ENCODE results near the gene ADAM22.

The ADAM22 gene

DNA sequence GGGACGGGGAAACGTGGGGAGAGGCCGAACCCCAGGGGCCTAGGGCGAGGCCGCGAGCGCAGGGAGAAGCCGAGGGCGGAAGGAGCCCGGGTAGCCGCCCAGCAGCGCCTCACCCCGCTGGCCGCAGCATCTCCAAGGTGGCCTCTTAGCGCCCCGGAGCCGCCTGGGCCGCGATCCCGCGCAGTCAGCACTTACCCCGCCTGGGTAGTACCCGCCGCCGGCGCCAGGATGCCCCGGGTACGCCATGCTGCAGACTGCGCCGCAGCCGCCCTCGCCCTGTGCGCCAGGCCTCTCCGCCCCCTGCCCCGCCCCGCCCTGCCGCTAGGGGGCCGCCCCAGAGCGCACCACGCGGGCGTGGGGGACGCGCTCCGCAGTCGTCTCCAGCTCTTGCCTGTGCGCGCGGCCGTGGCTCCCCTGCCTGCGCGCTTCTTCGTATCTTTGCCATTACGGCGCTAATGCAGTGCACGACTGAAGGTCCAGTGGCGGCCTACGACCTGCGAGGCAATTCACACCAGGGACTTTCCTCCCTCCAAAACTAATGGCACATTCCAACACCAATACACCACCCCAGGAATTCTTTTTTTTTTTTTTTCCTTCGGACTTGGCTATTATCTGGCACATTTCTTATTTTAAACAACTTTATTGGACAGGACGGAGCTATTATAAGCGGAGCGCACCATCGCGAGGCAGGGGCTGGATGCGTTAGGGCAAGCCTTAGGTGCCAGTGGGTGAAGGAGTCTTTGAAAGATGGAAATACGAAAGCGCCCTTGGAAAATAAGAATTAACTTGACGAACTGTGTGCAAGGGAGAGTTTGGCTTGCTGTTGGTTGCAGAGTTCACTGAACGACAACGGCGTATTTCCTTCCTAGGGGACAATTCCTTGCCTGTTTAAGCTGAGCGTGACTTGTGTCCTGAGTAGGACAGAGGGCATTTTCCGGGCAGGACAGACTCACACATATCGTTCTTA, 286.0 kb downstream of the ADAM22 start, which contains the start of gene SRI:
Gene SRI, minus strand, starts transcription at position 258 of the 967 bp plus-strand sequence. Its CDS starts 12 bp downstream, at position 246.
- DNase-seq: peak; percentile 66

DNA sequence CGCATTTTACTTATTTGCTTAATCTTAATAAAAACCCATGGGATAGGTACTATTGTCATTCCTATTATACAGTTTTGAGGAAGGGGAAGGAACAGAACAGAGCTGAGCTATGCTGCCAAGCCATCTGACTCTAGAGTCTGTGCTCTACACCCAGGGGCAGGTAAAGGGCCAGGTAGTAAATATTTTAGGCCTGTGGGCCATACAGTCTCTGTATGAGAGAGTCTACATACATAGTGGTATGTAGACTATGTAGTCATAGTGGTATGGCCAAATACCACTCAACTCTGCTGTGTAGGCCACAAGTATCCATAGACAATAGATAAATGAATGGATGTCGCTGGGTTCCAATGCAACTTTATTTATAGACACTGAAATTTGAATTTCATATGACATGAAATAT, 289.2 kb downstream of the ADAM22 start:
- no peak for DNase-seq

DNA sequence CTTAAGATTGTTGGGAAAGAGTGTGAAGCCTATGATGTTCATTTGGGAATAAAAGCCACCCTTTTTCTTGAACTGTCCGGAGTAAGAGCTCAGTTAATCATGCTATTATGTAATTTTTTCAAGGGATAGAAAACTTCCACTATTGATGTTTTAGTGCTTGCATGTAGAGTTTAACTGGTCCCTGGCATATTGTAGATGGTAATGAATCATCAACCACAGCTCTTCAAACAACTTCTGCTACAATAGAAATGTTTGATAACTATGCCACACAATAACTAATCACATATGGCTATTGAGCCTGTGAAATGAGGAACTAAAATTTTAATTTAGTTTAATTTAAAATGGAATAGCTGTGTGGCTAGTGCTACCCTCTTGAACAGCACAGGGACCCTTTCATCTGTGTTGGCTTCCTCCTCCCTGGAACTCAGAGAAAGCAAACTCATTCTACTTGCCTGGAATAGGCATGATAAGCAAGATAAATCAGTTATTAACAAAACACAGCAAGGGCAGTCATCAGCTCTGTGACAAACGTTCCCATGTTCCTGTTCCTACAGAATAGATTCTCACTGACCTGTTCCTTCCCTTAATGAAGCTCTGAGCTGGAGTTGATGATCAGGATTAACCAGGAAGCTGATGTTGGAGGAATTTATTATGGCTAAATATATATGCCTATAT, 290.7 kb downstream of the ADAM22 start:
- no peak for DNase-seq

DNA sequence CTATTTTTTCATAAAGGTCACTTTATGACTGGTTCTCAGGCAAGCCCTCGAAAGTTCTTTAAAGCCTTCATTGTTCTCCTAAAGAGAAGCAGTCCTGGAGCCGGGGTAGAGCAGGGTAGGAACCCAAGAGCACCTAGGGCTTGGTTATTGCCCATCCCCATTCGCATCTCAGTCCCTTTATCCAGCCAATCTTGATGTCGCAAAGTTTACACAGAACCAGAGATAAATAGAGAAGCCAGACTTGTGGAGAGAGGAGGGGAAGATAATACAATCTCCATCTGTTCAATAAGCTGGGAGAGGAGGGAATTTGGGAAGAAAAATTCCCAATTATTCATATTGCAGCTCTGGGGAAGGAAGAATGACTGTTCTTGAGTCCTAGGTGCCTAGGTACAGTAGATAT, 292.1 kb downstream of the ADAM22 start:
- no peak for DNase-seq

DNA sequence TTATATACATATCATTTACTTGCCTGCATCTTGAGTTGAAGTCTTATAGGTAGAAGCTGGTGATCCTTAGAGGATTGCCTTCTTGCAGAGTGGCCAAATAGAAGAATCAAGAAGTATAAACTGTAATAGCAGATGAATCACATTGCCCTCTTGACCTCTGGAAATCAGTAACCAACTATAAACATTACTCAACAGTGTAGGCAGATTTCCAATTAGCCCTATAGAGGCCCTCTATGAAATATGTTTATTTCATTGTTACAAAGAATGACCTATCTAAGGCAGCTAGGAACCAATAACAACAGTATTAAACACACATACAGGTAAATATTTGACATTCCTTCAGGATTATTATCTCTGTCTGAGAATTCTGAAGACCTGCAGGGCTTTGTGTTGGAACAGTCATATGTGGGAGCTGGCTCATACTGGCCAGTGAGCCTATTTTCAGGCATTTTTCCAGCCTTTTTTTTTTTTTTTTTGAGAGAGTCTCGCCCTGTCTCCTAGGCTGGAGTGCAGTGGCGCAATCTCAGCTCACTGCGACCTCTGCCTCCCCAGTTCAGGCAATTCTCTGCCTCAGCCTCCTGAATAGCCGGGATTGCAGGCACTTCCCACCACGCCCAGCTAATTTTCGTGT, 292.9 kb downstream of the ADAM22 start:
- DNase-seq: no peak

DNA sequence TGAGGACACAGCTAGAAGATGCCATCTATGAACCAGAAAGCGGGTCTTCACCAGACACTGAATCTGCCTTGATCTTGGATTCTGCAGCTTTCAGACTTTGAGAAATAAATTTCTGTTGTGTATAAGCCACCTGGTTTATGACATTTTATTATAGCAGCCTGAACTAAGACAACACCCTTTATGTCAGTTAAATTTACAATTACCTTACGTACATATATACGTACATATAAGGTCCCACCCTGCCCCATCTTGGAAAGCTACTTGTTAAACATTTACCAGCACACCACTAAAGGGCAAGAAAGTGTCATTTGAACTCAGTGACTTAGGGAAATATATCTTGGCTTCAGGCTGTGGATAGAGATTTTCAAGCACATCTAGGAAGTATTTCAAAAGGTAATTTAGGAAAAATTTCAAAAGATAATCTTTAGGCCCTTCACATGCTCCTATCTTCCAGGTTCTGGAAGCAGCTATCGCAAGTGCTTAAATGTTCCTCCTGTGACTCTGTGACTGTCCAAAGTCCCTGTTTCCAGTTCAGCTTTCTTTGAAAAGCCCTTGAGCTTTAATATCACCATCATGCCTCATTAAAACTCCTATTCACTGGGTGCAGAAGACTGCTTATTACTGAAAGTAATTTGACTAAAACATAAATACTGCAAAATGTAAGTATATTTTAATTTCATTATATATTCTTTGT, 295.4 kb downstream of the ADAM22 start:
- no peak for DNase-seq

DNA sequence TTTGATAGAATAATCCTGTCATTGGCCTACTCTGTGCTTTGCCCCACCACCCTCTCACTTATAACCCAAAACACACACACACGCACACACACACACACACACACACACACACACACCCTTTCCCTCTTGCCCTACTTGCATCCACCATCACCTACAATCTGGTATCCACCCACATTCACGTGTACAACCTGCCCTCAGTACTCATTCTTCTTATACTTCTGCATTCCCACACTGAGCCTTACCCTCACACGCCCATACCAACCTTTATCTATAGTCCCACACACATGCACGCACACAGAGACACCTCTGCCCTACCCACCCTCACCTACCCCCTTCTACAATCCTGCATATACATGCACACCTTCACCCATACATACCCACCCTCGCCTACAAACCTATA, 296.6 kb downstream of the ADAM22 start:
- no peak for DNase-seq

DNA sequence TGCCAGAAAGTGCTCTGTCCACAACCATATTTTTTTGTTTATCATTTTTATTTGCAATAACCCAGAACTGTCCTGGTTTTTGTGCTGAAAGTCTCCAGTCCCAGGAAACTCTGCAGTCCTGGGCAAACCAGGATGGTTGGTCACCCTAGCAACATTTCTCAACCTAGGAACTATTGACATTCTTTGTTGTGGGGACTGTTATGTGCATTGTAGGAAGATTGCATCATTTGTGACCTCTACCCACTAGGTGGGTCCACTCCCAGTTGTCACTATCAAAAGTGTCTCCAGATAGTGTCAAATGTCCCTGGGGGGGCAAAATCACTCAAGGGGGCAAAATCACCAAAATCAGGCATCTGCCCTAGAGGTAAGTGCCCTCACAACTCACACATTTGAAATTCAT, 299.8 kb downstream of the ADAM22 start:
- DNase-seq: no peak

DNA sequence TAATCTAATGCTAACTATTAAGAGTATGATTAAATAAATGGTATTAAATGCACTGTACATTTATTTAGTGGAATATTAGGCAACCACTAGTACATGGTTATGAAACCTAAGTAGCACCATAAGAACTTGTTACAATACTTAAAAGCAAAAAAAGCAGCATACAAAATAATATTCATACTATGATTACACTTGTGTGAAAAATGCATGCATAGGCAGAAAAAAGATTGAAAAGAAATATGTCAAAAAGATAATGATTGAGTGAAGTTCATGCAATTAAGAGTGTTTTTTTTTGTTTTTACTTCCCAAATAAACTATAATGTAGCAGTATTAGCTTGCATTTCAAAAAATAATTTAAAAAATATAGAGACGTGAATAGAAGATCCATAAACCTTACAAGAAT, 305.8 kb downstream of the ADAM22 start:
- no peak for DNase-seq

DNA sequence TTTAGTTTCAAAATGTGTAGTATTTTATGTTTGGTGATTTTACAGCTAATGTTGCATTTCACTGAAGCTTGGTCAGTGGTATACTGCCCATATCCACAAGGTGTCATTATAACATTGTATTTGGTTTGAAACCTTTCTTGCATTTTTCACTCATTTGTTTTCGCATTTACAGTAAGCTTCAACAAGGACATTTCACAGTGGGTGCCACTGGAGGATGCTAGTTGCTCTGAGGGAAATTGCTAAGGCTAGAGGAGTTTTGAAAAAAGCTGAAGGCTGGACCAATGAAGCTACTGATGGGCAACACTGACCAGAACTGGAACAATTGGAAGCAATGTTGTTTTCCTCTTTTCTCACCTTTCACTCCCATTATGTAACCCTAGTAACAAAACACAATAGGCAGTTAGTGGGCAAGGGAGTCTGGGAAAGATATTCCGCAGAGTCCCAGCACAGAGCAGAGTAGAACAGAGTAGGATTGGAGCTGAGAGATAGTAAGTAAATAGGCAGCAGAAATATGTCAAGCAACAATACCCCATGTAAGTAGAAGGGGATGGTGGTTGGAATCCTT, 309.4 kb downstream of the ADAM22 start:
- peak; percentile 16 for DNase-seq

DNA sequence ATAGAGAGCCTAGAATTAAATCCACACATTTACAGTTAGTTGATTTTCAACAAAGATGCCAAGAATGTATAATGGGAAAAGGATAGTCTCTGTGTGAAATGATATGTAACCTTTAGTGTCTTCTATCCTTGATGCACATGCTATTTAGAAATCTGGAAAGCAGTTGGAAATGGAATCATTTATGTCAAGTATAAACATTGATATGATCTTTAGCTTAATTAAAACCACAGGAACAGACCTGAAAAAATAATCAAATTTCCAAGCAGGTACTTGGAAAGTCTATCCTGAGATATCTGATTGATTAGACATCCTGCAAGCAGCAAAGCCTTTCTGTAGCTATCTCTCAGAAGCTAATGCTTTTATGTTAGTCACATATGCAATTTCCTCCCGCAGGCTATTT, 310.2 kb downstream of the ADAM22 start:
- no peak for DNase-seq
